ENCODE results near the gene LRG1. TPM values are rescaled to one million over a fixed set of nuclear protein-coding genes. Genes with fewer than 3 reads are reported as not detected.

LRG1 gene
- total RNA-seq, 1 donor from 2014 or later, result 0.09 TPM

GRCh38 chr19:4578552-4579248 is 38.9 kb upstream of the LRG1 start:
- H3K36me3 Mint-ChIP-seq (ENCODE audit: low read depth), result no peaks in the 10 kb centered on the region
- H3K9me3 Mint-ChIP-seq, result no peaks in the 10 kb centered on the region
- no peak for DNase-seq (ENCODE audit: low read depth, low spot score)
- peaks cover 41% of the 10 kb centered on the region for H3K27me3 Mint-ChIP-seq (ENCODE audit: low read depth)
- peak overlapping the region; percentile 68 for H3K4me3 Mint-ChIP-seq
- TF ChIP-seq CTCF (conservative IDR thresholded peaks at IDR 0.05), result no peak
- peaks cover 31% of the 10 kb centered on the region for H3K4me1 Mint-ChIP-seq
- H3K27ac Mint-ChIP-seq (ENCODE audit: unreplicated experiment), result peak overlapping the region; percentile 5

- Mint-ChIP-seq H3K27ac (ENCODE audit: unreplicated experiment) (no peak overlapping the region), H3K9me3 (no peaks in the 10 kb centered on the region), H3K36me3 (ENCODE audit: low read depth) (no peaks in the 10 kb centered on the region), H3K4me1 (peaks cover 23% of the 10 kb centered on the region), H3K4me3 (peak overlapping the region; percentile 27), H3K27me3 (ENCODE audit: low read depth) (peaks cover 35% of the 10 kb centered on the region)
- no peak for TF ChIP-seq CTCF (conservative IDR thresholded peaks at IDR 0.05)
- DNase-seq (ENCODE audit: low read depth, low spot score), result no peak
These were observed 37.4 kb upstream of the LRG1 start for GRCh38 chr19:4577020-4577782.

- Mint-ChIP-seq H3K9me3 (no peaks in the 10 kb centered on the region), H3K27me3 (ENCODE audit: low read depth) (peaks cover 30% of the 10 kb centered on the region), H3K36me3 (ENCODE audit: low read depth) (no peaks in the 10 kb centered on the region), H3K27ac (ENCODE audit: unreplicated experiment) (peak overlapping the region; percentile 94), H3K4me1 (peaks cover 18% of the 10 kb centered on the region), H3K4me3 (peak overlapping the region; percentile 49)
- peak; percentile 88 for DNase-seq (ENCODE audit: low read depth, low spot score)
- TF ChIP-seq CTCF (conservative IDR thresholded peaks at IDR 0.05), result peak; percentile 75
These were observed 36.4 kb upstream of the LRG1 start for GRCh38 chr19:4576016-4576933.

GRCh38 chr19:4575267-4576015 is 35.6 kb upstream of the LRG1 start:
- Mint-ChIP-seq H3K4me1 (peaks cover 18% of the 10 kb centered on the region), H3K4me3 (peak overlapping the region; percentile 49), H3K27me3 (ENCODE audit: low read depth) (peaks cover 27% of the 10 kb centered on the region), H3K36me3 (ENCODE audit: low read depth) (no peaks in the 10 kb centered on the region), H3K27ac (ENCODE audit: unreplicated experiment) (peak overlapping the region; percentile 94), H3K9me3 (no peaks in the 10 kb centered on the region)
- DNase-seq (ENCODE audit: low read depth, low spot score), result peak; percentile 47
- TF ChIP-seq CTCF (conservative IDR thresholded peaks at IDR 0.05), result no peak

- TF ChIP-seq CTCF (conservative IDR thresholded peaks at IDR 0.05), result no peak
- no peak for DNase-seq (ENCODE audit: low read depth, low spot score)
- no peaks in the 10 kb centered on the region for H3K9me3 Mint-ChIP-seq
- H3K27ac Mint-ChIP-seq (ENCODE audit: unreplicated experiment), result peak overlapping the region; percentile 12
- H3K4me3 Mint-ChIP-seq, result no peak overlapping the region
- H3K36me3 Mint-ChIP-seq (ENCODE audit: low read depth), result no peaks in the 10 kb centered on the region
- peaks cover 18% of the 10 kb centered on the region for H3K4me1 Mint-ChIP-seq
- H3K27me3 Mint-ChIP-seq (ENCODE audit: low read depth), result peaks cover 10% of the 10 kb centered on the region
These were observed 33.8 kb upstream of the LRG1 start for GRCh38 chr19:4573682-4574081.

Measured in neural crest cell (in vitro differentiated cells).